Mesothelial cell of epicardium (in vitro differentiated cells): Measurements from ENCODE around the gene PIGR. TPM values are rescaled to one million over a fixed set of nuclear protein-coding genes. Genes with fewer than 3 reads are reported as not detected.

ENCODE experiments used
- DNase-seq, 2 experiments: peaks; one replicate each; pipeline ENCODE4 v3.0.0; 2021; ENCODE audit warnings: low spot score in 2 of 2; ENCODE audit not compliant: unreplicated experiment in 2 of 2
- H3K27ac Mint-ChIP-seq: 2 replicates; pipeline ENCODE4 v1.8.0; 2021; ENCODE audit warnings: mixed read lengths
- H3K27me3 Mint-ChIP-seq: 2 replicates; pipeline ENCODE4 v1.8.0; 2021; ENCODE audit warnings: low read depth, mixed read lengths
- H3K36me3 Mint-ChIP-seq: 2 replicates; pipeline ENCODE4 v1.8.0; 2021; ENCODE audit warnings: mixed read lengths
- H3K4me1 Mint-ChIP-seq: 2 replicates; pipeline ENCODE4 v1.8.0; 2021; ENCODE audit warnings: mixed read lengths
- H3K4me3 Mint-ChIP-seq: 2 replicates; pipeline ENCODE4 v1.8.0; 2021; ENCODE audit warnings: mild to moderate bottlenecking, moderate library complexity, mixed read lengths
- H3K9me3 Mint-ChIP-seq: 2 replicates; pipeline ENCODE4 v1.8.0; 2021; ENCODE audit warnings: mixed read lengths
- CTCF ChIP-seq: fragments of 200-600 bp; sonication (generic); IDR thresholded peaks from one replicate; pipeline ENCODE4 v1.5.0; 2021; ENCODE audit warnings: antibody characterized with exemption; ENCODE audit not compliant: unreplicated experiment
- total RNA-seq: library from RNA; stranded (reverse); gene quantifications from 3 replicates; pipeline ENCODE4 v1.2.1, GENCODE V29; 2021

PIGR gene
- total RNA-seq, 1 donor from 2014 or later = not detected

GRCh38 chr1:206960676-206961386, 14.6 kb upstream of the PIGR start:
- DNase-seq = no peak
- Mint-ChIP-seq H3K9me3 (no peaks in the 10 kb centered on the region), H3K4me3 (no peak overlapping the region), H3K27me3 (peaks cover 2% of the 10 kb centered on the region), H3K4me1 (peaks cover 6% of the 10 kb centered on the region), H3K27ac (no peak overlapping the region), H3K36me3 (no peaks in the 10 kb centered on the region)
- no peak for TF ChIP-seq CTCF

- Mint-ChIP-seq H3K27me3 (peaks cover 2% of the 10 kb centered on the region), H3K36me3 (no peaks in the 10 kb centered on the region), H3K9me3 (no peaks in the 10 kb centered on the region), H3K4me1 (peaks cover 21% of the 10 kb centered on the region), H3K27ac (no peak overlapping the region), H3K4me3 (no peak overlapping the region)
- TF ChIP-seq CTCF = no peak
- no peak for DNase-seq
These were observed 11.9 kb upstream of the PIGR start for GRCh38 chr1:206958144-206958543.

GRCh38 chr1:206957639-206958038, 11.4 kb upstream of the PIGR start:
- Mint-ChIP-seq H3K36me3 (no peaks in the 10 kb centered on the region), H3K27ac (no peak overlapping the region), H3K4me3 (no peak overlapping the region), H3K9me3 (no peaks in the 10 kb centered on the region), H3K27me3 (peaks cover 2% of the 10 kb centered on the region), H3K4me1 (peaks cover 21% of the 10 kb centered on the region)
- TF ChIP-seq CTCF = no peak
- no peak for DNase-seq

GRCh38 chr1:206955476-206956451, 9.5 kb upstream of the PIGR start:
- no peak overlapping the region for H3K4me3 Mint-ChIP-seq
- no peak for TF ChIP-seq CTCF
- H3K9me3 Mint-ChIP-seq = no peaks in the 10 kb centered on the region
- no peak overlapping the region for H3K27ac Mint-ChIP-seq
- H3K36me3 Mint-ChIP-seq = no peaks in the 10 kb centered on the region
- peaks cover 2% of the 10 kb centered on the region for H3K27me3 Mint-ChIP-seq
- DNase-seq = no peak
- peaks cover 15% of the 10 kb centered on the region for H3K4me1 Mint-ChIP-seq

GRCh38 chr1:206954459-206955342, 8.4 kb upstream of the PIGR start:
- Mint-ChIP-seq H3K4me3 (no peak overlapping the region), H3K36me3 (no peaks in the 10 kb centered on the region), H3K4me1 (peaks cover 15% of the 10 kb centered on the region), H3K27ac (no peak overlapping the region), H3K9me3 (peaks cover 5% of the 10 kb centered on the region), H3K27me3 (peaks cover 6% of the 10 kb centered on the region)
- DNase-seq = no peak
- TF ChIP-seq CTCF = no peak
